CD4-positive, alpha-beta T cell treated with Interferon alpha-2 for 1 hour (primary cell): Measurements from ENCODE around the gene VPS37C.

Experiments used
- DNase-seq, 2 donors: peaks; one replicate each; pipeline ENCODE4 v3.0.0-alpha.2; 2020 to 2022

The VPS37C gene

DNA sequence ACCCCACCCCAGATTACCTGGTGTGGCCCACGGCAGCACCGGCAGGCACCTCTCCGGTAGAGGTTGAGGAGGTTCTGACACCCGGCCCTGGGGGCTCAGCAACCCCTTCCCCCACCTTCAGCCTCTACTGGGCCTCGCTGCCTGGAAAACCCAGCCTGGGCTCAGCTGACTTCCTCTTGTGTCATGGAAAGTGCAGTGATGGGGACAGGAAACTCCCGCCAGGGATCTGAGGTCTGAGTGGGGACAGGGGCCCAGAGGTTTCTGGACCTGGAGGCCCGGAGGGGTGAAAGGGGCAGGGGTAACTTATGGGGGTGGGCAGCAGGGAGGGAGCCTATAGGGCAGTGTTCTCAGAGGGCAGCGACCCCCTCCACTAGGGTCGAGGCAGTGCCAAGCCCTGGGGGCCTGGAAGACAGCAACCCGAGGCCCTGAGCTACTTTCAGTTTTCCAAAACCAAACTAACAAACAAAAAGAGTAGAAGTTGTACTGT lies 68.9 kb downstream of the VPS37C start:
- peak; percentile 36 to 70 for DNase-seq

- DNase-seq, result peak in 1 of 2 donors; percentile 43
Measured at GRCh38 chr11:61091373-61092279, 69.6 kb downstream of the VPS37C start.

GRCh38 chr11:61090982-61091372 lies 70.2 kb downstream of the VPS37C start:
- DNase-seq, result no peak

DNA sequence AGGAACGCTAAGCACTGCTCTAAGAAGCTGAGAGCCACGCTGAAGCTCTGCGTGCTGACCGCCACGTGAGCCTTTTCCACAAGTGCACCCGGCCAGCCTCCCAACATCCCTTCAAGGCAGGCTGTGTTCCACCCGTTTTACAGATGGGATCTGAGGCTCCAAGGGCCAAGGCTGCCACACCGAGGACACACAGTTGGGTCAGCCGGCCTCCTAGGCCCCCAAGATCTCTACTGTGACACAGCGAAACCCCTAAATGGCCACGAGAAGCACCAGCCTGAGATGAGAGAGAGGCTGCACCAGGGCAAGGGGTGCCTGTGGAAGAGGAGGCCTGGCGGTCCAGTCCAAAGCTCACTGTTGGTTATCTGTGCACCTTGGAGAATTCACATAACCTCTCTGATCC lies 70.7 kb downstream of the VPS37C start:
- no peak for DNase-seq

DNA sequence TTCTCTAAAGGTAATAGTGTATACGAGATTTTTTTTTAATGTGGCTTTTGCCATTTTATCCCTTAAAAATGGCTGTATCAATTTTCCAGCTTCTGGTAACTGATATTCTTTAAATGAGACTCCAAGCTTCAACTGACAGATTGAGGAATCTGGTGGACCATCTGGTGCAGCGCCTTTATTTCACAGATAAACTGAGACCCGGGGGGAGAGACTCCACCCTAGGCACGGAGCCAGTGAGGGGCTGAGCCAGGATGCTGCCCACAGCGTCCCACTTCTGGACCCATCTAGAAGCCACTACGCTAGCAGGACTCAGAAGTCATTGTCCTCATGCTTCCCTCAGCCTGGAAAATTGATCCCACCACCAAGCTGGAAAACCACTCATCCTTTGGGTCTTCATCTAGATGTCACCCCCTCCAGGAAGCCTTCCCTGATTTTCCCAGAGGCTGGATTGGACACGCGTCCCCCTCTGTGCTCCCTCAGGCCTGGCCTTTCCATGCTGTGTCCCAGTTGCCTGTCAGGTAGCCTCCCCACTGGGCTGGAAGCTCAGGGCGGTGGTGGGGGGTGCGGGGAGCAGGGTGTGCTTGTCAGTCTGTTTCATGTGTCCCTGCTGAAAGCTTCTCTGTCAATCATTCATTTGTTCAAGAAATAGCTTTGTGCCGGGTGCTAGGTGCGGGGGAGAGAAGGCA lies 71.3 kb downstream of the VPS37C start:
- no peak for DNase-seq

GRCh38 chr11:61087426-61088119 lies 73.7 kb downstream of the VPS37C start:
- DNase-seq, result no peak

DNA sequence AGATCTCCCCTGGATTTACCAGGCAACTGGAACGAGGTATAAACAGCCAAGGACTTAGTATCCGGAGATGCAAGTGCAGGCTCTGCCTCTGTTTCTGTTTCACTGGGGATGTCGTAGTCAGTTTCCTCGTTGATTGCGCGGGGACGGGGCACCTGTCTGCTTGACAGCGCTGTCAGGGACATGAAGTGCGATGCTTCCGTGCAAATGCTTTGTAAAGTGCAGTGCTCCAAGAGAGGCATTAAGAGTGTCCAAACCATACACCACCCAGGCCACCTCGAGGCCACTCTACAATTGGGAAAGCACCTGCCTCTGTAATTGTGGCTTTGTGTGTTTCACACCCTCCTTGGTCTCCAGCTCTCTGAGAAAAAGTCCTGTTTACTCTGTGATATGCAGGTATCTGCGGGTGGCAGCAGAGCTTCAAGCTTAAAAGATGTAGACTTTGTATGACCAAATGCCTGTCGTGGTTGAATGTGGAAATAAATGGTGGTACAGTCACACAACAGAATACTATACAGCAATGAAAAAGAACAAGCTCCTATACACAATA lies 77.6 kb downstream of the VPS37C start:
- peak; percentile 58 to 84 for DNase-seq

DNA sequence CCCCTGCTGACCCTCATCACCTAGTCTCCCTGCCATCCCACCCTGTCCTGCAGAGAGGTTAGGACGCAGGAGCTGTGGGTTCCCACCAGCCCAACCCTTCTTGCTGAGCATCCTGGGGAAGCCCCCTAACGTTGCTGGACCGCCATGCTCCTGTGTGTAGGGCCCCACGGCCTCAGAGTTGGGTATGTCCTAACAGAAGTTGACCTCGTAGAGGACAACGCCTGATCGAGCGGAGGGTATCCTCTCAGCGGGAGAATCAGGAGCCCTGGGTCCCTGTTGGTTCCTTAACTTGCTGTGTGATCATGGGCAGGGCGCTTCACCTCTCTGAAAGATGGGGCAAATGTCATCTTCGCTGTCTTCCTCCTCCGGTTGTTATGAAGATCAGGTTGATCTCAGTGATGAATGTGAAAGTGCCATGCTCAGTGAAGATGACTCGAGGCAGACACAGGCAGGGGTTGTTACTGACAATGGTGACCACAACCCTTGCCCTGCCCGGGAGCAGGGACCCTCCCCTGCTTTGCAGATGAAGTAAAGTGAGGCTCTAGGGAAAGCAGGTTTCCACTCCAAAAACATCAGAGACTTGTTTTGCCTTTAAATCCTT lies 78.2 kb downstream of the VPS37C start:
- DNase-seq, result peak in 1 of 2 donors; percentile 54

GRCh38 chr11:61082062-61082870 lies 79.0 kb downstream of the VPS37C start:
- DNase-seq, result no peak

- DNase-seq, result no peak
Measured at GRCh38 chr11:61080986-61081590, 80.1 kb downstream of the VPS37C start.

DNA sequence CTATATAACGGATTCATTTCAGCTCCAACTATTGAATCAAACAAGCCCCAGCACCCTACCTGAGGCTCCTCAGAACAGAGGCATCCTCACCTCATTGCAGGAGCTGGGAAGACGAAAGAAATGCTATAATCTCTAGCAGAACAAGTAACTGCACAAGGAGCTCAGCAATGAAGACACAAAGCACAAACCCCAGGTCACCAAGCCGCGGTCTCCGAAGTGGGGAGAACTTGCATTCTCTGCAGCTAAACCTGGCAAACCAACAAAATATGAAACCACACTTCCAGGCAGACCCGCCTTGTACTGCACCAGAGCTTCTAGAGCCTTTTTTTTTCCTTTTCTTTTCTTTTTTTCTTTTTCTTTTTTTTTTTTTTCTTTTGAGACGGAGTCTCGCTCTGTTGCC lies 80.7 kb downstream of the VPS37C start:
- peak in 1 of 2 donors; percentile 58 for DNase-seq
